K562 (cell line): Measurements from ENCODE around the gene BLTP2. TPM values are rescaled to one million over a fixed set of nuclear protein-coding genes. Genes with fewer than 3 reads are reported as not detected.

Experiments
- ATAC-seq: fragments of 200-7000 bp; cut with Tn5 transposase; 3 replicates; pipeline ENCODE4 v1.9.1; 2020; ENCODE audit warnings: moderate library complexity
- BruUV-seq: library from RNA; stranded (reverse); fragments of 400-500 nt; replicated peaks from 2 replicates; lab custom pipeline; 2021; lab: Mats Ljungman, UMichigan
- CTCF ChIA-PET: fragments of 300-600 bp; formaldehyde crosslinking; extraction: SDS; loops from one replicate; lab custom pipeline; 2021; ENCODE audit warnings: low intra/inter-chr PET ratio; lab: Yijun Ruan, JAX
- POLR2A ChIA-PET: fragments of 300-600, 350-650 bp; sonication (Branson Sonifier 250); formaldehyde crosslinking; extraction: SDS; loops from one replicate; lab custom pipeline; 2021; ENCODE audit warnings: antibody characterized with exemption, inconsistent platforms; lab: Yijun Ruan, JAX
- DNase-seq, 4 experiments: peaks; one replicate each; pipeline versions ENCODE4 v3.0.0 to v3.0.0-alpha.2; 2011 to 2018; ENCODE audit warnings: low spot score in 3 of 4, mixed read lengths in 3 of 4; ENCODE audit errors: extremely low read depth in 1 of 4
- FAIRE-seq: peaks from 2 replicates; lab custom pipeline; 2011; peaks lifted over from hg19 to GRCh38; lab: Jason Lieb, UNC
- H2AFZ ChIP-seq: 2 replicates; pipeline ENCODE4 v1.6.0; 2011; ENCODE audit warnings: low read depth, low read length, control low read depth, inconsistent platforms
- H3K27ac ChIP-seq: fragments of 200-600 bp; 3 replicates; pipeline ENCODE4 v1.8.0; 2011; ENCODE audit warnings: low read depth, mild to moderate bottlenecking, control low read depth, inconsistent platforms, low read length, moderate library complexity, mixed read lengths; ENCODE audit errors: extremely low read depth
- H3K27me3 ChIP-seq, 2 experiments: fragments of 300-600 bp in 1 of 2; 2 replicates in 1 of 2; 3 replicates in 1 of 2; pipeline versions ENCODE4 v1.6.0 to v1.8.0; 2011; ENCODE audit warnings: inconsistent platforms in 2 of 2, low read length in 2 of 2, mild to moderate bottlenecking in 1 of 2, mixed read lengths in 1 of 2, moderate library complexity in 1 of 2; ENCODE audit not compliant: control insufficient read depth in 2 of 2, insufficient read depth in 2 of 2
- H3K36me3 ChIP-seq: fragments of 300-600 bp; 3 replicates; pipeline ENCODE4 v1.8.0; 2011; ENCODE audit warnings: mild to moderate bottlenecking, low read length, inconsistent platforms; ENCODE audit not compliant: control insufficient read depth, insufficient read depth
- H3K4me1 ChIP-seq, 2 experiments: fragments of 200-600 bp in 1 of 2; replicated peaks in 1 of 2; 2 replicates in 1 of 2; 3 replicates in 1 of 2; pipeline versions ENCODE4 v1.5.1 to v1.8.0; 2011; ENCODE audit warnings: inconsistent platforms in 2 of 2, low read length in 2 of 2, mild to moderate bottlenecking in 1 of 2, mixed read lengths in 1 of 2, moderate library complexity in 1 of 2; ENCODE audit not compliant: control insufficient read depth in 2 of 2, insufficient read depth in 2 of 2
- H3K4me2 ChIP-seq: 2 replicates; pipeline ENCODE4 v1.6.1; 2011; ENCODE audit warnings: low read length, control low read depth, inconsistent platforms, mixed read lengths; ENCODE audit not compliant: insufficient read depth
- H3K4me3 ChIP-seq: fragments of 200-600 bp; sonication (generic), shearing (Covaris generic); 2 replicates; pipeline ENCODE4 v1.5.1; 2016; ENCODE audit warnings: control low read depth, inconsistent platforms
- H3K79me2 ChIP-seq: fragments of 200-600 bp; 3 replicates; pipeline ENCODE4 v1.8.0; 2011; ENCODE audit warnings: low read length, inconsistent platforms; ENCODE audit not compliant: control insufficient read depth, insufficient read depth
- H3K9ac ChIP-seq, 2 experiments: 2 replicates each; pipeline versions ENCODE4 v1.6.0 to v1.6.1; 2011; ENCODE audit warnings: low read depth in 2 of 2, low read length in 2 of 2, control low read depth in 1 of 2, inconsistent platforms in 1 of 2, mild to moderate bottlenecking in 1 of 2, mixed read lengths in 1 of 2; ENCODE audit not compliant: insufficient read depth in 1 of 2
- H3K9me1 ChIP-seq: one replicate; pipeline ENCODE4 v1.6.0; 2011; ENCODE audit warnings: inconsistent platforms, mild to moderate bottlenecking, low read length, moderate library complexity; ENCODE audit not compliant: control insufficient read depth, insufficient read depth
- H3K9me3 ChIP-seq: replicated peaks from 2 replicates; pipeline ENCODE4 v1.5.1; 2011; ENCODE audit warnings: low read depth, low read length, inconsistent platforms; ENCODE audit not compliant: control insufficient read depth, insufficient read depth
- H4K20me1 ChIP-seq: replicated peaks from 2 replicates; pipeline ENCODE4 v1.6.1; 2011; ENCODE audit warnings: low read length, inconsistent platforms, mixed read lengths; ENCODE audit not compliant: control insufficient read depth, insufficient read depth
- CTBP1 ChIP-seq: fragments of 450-650 bp; IDR thresholded peaks from 2 replicates; pipeline ENCODE4 v1.6.1; 2016; ENCODE audit warnings: borderline replicate concordance
- GTF2B ChIP-seq: IDR thresholded peaks from 2 replicates; pipeline ENCODE4 v1.6.1; 2011; ENCODE audit not compliant: insufficient read length; ENCODE audit errors: extremely low read depth
- KAT8 ChIP-seq: fragments of 450-650 bp; IDR thresholded peaks from 2 replicates; pipeline ENCODE4 v1.6.1; 2016; ENCODE audit warnings: low read depth, mild to moderate bottlenecking
- TCF7 ChIP-seq: sonication (generic); IDR thresholded peaks from 2 replicates; pipeline ENCODE4 v1.6.1; 2016; ENCODE audit warnings: antibody characterized with exemption, borderline replicate concordance
- ZBTB40 ChIP-seq, 2 experiments: fragments of 450-650 bp in 1 of 2; sonication (generic) in 1 of 2; formaldehyde crosslinking in 1 of 2; IDR thresholded peaks; 2 replicates each; pipeline versions ENCODE4 v1.7.1 to v1.9.0; 2016 to 2022; ENCODE audit warnings: inconsistent platforms in 1 of 2, mild to moderate bottlenecking in 1 of 2, missing genetic modification reagents in 1 of 2
- WGBS: fragments of 100-300 bp; shearing (Covaris generic); methylation state at CpG from one replicate; pipeline ENCODE4 v1.1.6; 2016; ENCODE audit warnings: low coverage, mixed read lengths; ENCODE audit not compliant: insufficient coverage; ENCODE audit errors: missing lambda C conversion rate; 5-methylcytosine and 5-hydroxymethylcytosine counted together
- in situ Hi-C: fragments of 300-500 bp; cut with MboI; formaldehyde crosslinking; loops from 4 replicates; pipeline ENCODE4 v1.15.0; 2018; ENCODE audit warnings: inconsistent platforms, mixed read lengths
- intact Hi-C: fragments of 100-400 bp; cut with micrococcal nuclease; formaldehyde crosslinking; loops from 2 replicates; pipeline ENCODE4 v1.14.2; 2022
- polyA plus RNA-seq, 8 experiments: library from polyadenylated mRNA; depleted of rRNA in 4 of 8; stranded (reverse) in 5 of 8; unstranded in 3 of 8; fragments of >200 nt; fragmentation: Nextera tagmentation in 2 of 8; fragmentation: Illumina TruSeq in 1 of 8; extraction: Ambion mirVana in 2 of 8; extraction: Trizol in 1 of 8; gene quantifications; 2 replicates each; pipeline versions ENCODE4 v1.2.1 to v1.2.3, GENCODE V29; 2011 to 2014; ENCODE audit warnings: inconsistent platforms in 1 of 8, missing spikeins in 1 of 8
- total RNA-seq, 7 experiments: library from RNA; depleted of rRNA in 6 of 7; stranded (reverse); fragments of >200 nt in 6 of 7; fragmentation: Illumina TruSeq in 2 of 7; extraction: Trizol in 2 of 7; gene quantifications; 2 replicates each; pipeline versions ENCODE4 v1.2.1 to v1.2.3, GENCODE V29; 2011 to 2021; ENCODE audit warnings: low replicate concordance in 1 of 7

Gene BLTP2
- total and polyA plus RNA-seq, 9 of the 15 experiments (the other 6 are each of a cell fraction or from before 2014, with no cell fraction given), result 14.7 to 174 (median 103) TPM

GRCh38 chr17:28616281-28616680 lies 28.7 kb downstream of the BLTP2 start:
- no peak overlapping the region for H3K27ac ChIP-seq
- no peak for FAIRE-seq
- no peaks in the 10 kb centered on the region for H3K4me1 ChIP-seq
- TF ChIP-seq ZBTB40 (IDR thresholded peaks at IDR 0.05) (no peak), ZBTB40 (CRISPR knock-in tag; IDR thresholded peaks at IDR 0.05) (no peak), GTF2B (no peak), CTBP1 (no peak), KAT8 (no peak), TCF7 (no peak)
- H3K9ac ChIP-seq, result no peak overlapping the region
- intact Hi-C loops (no loop called here), in situ Hi-C loops (no loop called here)
- no peaks in the 10 kb centered on the region for H3K27me3 ChIP-seq
- no peak for DNase-seq
- ATAC-seq, result no peak
- BruUV-seq, result TSS peak; percentile 15
- H3K4me2 ChIP-seq, result no peak overlapping the region
- ChIA-PET CTCF (no interaction called here), POLR2A (interaction anchor here (0.7 to 1.9 kb wide), 8 partner anchors 10 to 45 kb away, joined by 3 to 5 read pairs (median 4); partner anchors contain the start of gene PIGS)
- no peaks in the 10 kb centered on the region for H3K9me3 ChIP-seq
- H4K20me1 ChIP-seq, result 0 out of 2 replicates have a peak, but pooled peaks cover 8% of the 10 kb centered on the region
- no peak overlapping the region for H2AFZ ChIP-seq
- H3K36me3 ChIP-seq, result peaks cover 98% of the 10 kb centered on the region
- WGBS, result 75% methylated on average over 7 of the region's 7 CpGs
- H3K4me3 ChIP-seq, result no peak overlapping the region
- no peaks in the 10 kb centered on the region for H3K9me1 ChIP-seq
- no peaks in the 10 kb centered on the region for H3K79me2 ChIP-seq
